ENCODE results near the gene FRRS1. TPM values are rescaled to one million over a fixed set of nuclear protein-coding genes. Genes with fewer than 3 reads are reported as not detected.

FRRS1 gene
- total and polyA plus RNA-seq, 3 donors from 2014 or later = 1.7 to 7.6 (median 6.1) TPM

DNA sequence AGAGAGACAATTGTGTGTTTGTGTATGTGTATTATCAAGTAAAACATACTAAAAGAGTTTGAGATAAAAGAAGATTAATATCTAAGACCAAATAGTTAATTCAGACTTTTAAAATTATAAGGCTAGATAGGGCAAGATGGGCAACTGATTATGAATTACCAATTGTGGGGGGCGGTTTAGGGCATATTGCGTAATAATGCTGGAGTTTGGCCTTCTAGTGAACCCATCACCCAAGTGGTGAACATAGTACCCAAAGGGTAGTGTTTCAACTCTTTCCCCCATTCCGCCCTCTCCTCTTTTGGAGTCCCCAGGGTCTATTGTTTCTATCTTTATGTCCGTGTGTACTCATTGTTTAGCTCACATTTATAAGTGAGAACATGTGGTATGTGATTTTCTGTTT, 55.4 kb downstream of the FRRS1 start:
- no peaks in the 10 kb centered on the region for H3K9me3 ChIP-seq
- no peak for DNase-seq
- H3K27ac ChIP-seq = no peak overlapping the region
- H3K4me3 ChIP-seq = no peak overlapping the region
- H3K27me3 ChIP-seq = no peaks in the 10 kb centered on the region
- intact Hi-C loops (cut with DNase I; ENCODE audit: low total_unique reads) = no loop called here
- no peaks in the 10 kb centered on the region for H3K4me1 ChIP-seq
- no peaks in the 10 kb centered on the region for H3K36me3 ChIP-seq (ENCODE audit: low read depth, missing control alignments)
- WGBS, 2 donors = 96% methylated on average over 4 of the region's 4 CpGs
- TF ChIP-seq POLR2A (IDR thresholded peaks at IDR 0.05) = no peak
- TF ChIP-seq, protein P1, sequence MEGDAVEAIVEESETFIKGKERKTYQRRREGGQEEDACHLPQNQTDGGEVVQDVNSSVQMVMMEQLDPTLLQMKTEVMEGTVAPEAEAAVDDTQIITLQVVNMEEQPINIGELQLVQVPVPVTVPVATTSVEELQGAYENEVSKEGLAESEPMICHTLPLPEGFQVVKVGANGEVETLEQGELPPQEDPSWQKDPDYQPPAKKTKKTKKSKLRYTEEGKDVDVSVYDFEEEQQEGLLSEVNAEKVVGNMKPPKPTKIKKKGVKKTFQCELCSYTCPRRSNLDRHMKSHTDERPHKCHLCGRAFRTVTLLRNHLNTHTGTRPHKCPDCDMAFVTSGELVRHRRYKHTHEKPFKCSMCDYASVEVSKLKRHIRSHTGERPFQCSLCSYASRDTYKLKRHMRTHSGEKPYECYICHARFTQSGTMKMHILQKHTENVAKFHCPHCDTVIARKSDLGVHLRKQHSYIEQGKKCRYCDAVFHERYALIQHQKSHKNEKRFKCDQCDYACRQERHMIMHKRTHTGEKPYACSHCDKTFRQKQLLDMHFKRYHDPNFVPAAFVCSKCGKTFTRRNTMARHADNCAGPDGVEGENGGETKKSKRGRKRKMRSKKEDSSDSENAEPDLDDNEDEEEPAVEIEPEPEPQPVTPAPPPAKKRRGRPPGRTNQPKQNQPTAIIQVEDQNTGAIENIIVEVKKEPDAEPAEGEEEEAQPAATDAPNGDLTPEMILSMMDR (IDR thresholded peaks at IDR 0.05) = no peak

GRCh38 chr1:99707535-99708142, 58.8 kb downstream of the FRRS1 start:
- DNase-seq = peak; percentile 92
- no peaks in the 10 kb centered on the region for H3K36me3 ChIP-seq (ENCODE audit: low read depth, missing control alignments)
- no peak overlapping the region for H3K27ac ChIP-seq
- TF ChIP-seq POLR2A (IDR thresholded peaks at IDR 0.05) = no peak
- TF ChIP-seq, protein P1 (IDR thresholded peaks at IDR 0.05) = peak; percentile 78 to 93 (median 92)
- H3K4me3 ChIP-seq = no peak overlapping the region
- intact Hi-C loops (cut with DNase I; ENCODE audit: low total_unique reads) = no loop called here
- H3K4me1 ChIP-seq = peaks cover 7% of the 10 kb centered on the region
- H3K9me3 ChIP-seq = no peaks in the 10 kb centered on the region
- 15 to 18% methylated on average over 4 of the region's 4 CpGs for WGBS, 2 donors
- H3K27me3 ChIP-seq = no peaks in the 10 kb centered on the region

GRCh38 chr1:99705385-99705784, 61.0 kb downstream of the FRRS1 start:
- H3K36me3 ChIP-seq (ENCODE audit: low read depth, missing control alignments) = no peaks in the 10 kb centered on the region
- intact Hi-C loops (cut with DNase I; ENCODE audit: low total_unique reads) = no loop called here
- H3K4me3 ChIP-seq = no peak overlapping the region
- no peaks in the 10 kb centered on the region for H3K27me3 ChIP-seq
- H3K27ac ChIP-seq = no peak overlapping the region
- peaks cover 7% of the 10 kb centered on the region for H3K4me1 ChIP-seq
- H3K9me3 ChIP-seq = no peaks in the 10 kb centered on the region
- TF ChIP-seq POLR2A (IDR thresholded peaks at IDR 0.05) = no peak
- TF ChIP-seq, protein P1 (IDR thresholded peaks at IDR 0.05) = no peak
- no peak for DNase-seq

DNA sequence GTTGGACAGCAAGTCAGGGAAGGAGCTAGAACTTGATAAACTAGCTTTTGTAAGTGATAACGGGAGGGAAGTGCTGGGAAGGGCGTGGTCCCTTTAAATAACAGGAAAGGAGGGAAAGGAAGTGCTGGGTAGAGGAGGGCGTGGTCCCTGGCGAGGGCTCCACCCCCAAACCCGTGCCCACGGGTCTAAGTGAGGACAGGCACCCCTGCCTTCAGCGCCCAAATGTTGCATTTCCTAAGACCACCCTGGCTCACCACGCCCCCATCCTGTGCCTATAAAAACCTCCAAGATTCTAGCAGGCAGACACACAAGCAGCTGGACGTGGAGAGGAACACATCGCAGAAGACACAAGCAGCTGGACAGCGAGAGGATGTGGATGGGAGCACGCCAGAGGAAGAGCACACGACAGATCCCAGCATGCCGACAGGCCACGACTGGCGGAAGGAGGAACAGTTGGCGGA, 62.0 kb downstream of the FRRS1 start:
- Histone ChIP-seq H3K27me3 (no peaks in the 10 kb centered on the region), H3K4me3 (peak overlapping the region in 1 of 2 donors; percentile 41), H3K27ac (no peak overlapping the region), H3K4me1 (peaks cover 7% of the 10 kb centered on the region), H3K36me3 (ENCODE audit: low read depth, missing control alignments) (no peaks in the 10 kb centered on the region), H3K9me3 (no peaks in the 10 kb centered on the region)
- intact Hi-C loops (cut with DNase I; ENCODE audit: low total_unique reads) = no loop called here
- DNase-seq = peak; percentile 23
- WGBS, 2 donors = 57 to 71% methylated on average over 15 to 17 of the region's 17 CpGs
- TF ChIP-seq, protein P1 (IDR thresholded peaks at IDR 0.05) = no peak
- TF ChIP-seq POLR2A (IDR thresholded peaks at IDR 0.05) = no peak

DNA sequence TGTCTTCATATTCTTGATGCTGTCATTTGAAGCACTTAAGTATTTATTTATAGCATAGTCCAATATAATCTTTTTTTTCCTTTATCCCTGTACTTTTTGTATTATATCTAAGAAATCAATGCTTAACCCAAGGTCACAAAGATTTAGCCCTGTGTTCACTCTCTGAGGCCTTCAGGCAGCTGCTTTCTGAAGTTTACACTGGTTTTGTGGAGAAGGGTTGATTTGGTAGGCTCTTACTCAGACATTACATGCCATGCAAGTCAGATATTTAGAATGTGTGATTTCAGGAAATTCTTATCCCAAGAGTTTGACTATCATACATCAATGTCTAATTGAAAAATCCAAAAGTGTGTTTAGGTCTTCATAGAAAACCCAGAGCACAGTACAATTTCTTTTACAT, 64.2 kb downstream of the FRRS1 start:
- Histone ChIP-seq H3K36me3 (ENCODE audit: low read depth, missing control alignments) (no peaks in the 10 kb centered on the region), H3K4me3 (no peak overlapping the region), H3K4me1 (peaks cover 7% of the 10 kb centered on the region), H3K9me3 (no peaks in the 10 kb centered on the region), H3K27me3 (no peaks in the 10 kb centered on the region), H3K27ac (no peak overlapping the region)
- intact Hi-C loops (cut with DNase I; ENCODE audit: low total_unique reads) = no loop called here
- no peak for DNase-seq
- no peak for TF ChIP-seq POLR2A (IDR thresholded peaks at IDR 0.05)
- TF ChIP-seq, protein P1 (IDR thresholded peaks at IDR 0.05) = no peak
